GM19193 (cell line): ENCODE measurements around the gene HMX1.

ENCODE experiments used
- POLR2A ChIP-seq: IDR thresholded peaks from 4 replicates; pipeline ENCODE4 v1.6.1; 2011; ENCODE audit not compliant: insufficient read depth, insufficient read length; ENCODE audit errors: extremely low read depth

The HMX1 gene

GRCh38 chr4:8860892-8861575 lies 10.6 kb downstream of the HMX1 start:
- no peak for TF ChIP-seq POLR2A

- TF ChIP-seq POLR2A, result no peak
These were observed 11.3 kb downstream of the HMX1 start for GRCh38 chr4:8860096-8860891.

- no peak for TF ChIP-seq POLR2A
These were observed 12.0 kb downstream of the HMX1 start for GRCh38 chr4:8859550-8860095.

- no peak for TF ChIP-seq POLR2A
These were observed 12.9 kb downstream of the HMX1 start for GRCh38 chr4:8858701-8859210.

- no peak for TF ChIP-seq POLR2A
These were observed 13.6 kb downstream of the HMX1 start for GRCh38 chr4:8857766-8858700.

- no peak for TF ChIP-seq POLR2A
These were observed 14.6 kb downstream of the HMX1 start for GRCh38 chr4:8856835-8857621.

- TF ChIP-seq POLR2A, result no peak
These were observed 15.8 kb downstream of the HMX1 start for GRCh38 chr4:8855818-8856245.

- TF ChIP-seq POLR2A, result no peak
These were observed 16.7 kb downstream of the HMX1 start for GRCh38 chr4:8854931-8855330.

- no peak for TF ChIP-seq POLR2A
These were observed 17.6 kb downstream of the HMX1 start for GRCh38 chr4:8854016-8854415.

GRCh38 chr4:8853249-8853648 lies 18.4 kb downstream of the HMX1 start:
- TF ChIP-seq POLR2A, result no peak

GRCh38 chr4:8852118-8852704 lies 19.4 kb downstream of the HMX1 start:
- no peak for TF ChIP-seq POLR2A

- TF ChIP-seq POLR2A, result no peak
These were observed 20.1 kb downstream of the HMX1 start for GRCh38 chr4:8851321-8852117.

- no peak for TF ChIP-seq POLR2A
These were observed 20.8 kb downstream of the HMX1 start for GRCh38 chr4:8850830-8851188.
